Ovary (tissue), 9 donors: Measurements from ENCODE around the gene CDIPT. TPM values are rescaled to one million over a fixed set of nuclear protein-coding genes. Genes with fewer than 3 reads are reported as not detected.
"Not testable (repeated sequence)": the region's sequence is repeated elsewhere in the genome, so short reads cannot be mapped to it uniquely, and the experiment has no call there.

Experiments used
- DNase-seq, 5 donors: peaks; one replicate each; pipeline ENCODE4 v3.0.0-alpha.2; 2019 to 2020
- H3K27ac ChIP-seq, 2 donors: fragments of 200-600 bp; one replicate each; pipeline versions ENCODE4 v1.5.1 to v1.8.0; 2019 to 2022
- H3K27me3 ChIP-seq: fragments of 200-600 bp; one replicate; pipeline ENCODE4 v1.8.0; 2022
- H3K36me3 ChIP-seq: fragments of 200-600 bp; sonication (generic); one replicate; pipeline ENCODE4 v1.5.1; 2019
- H3K4me1 ChIP-seq: one replicate; pipeline ENCODE4 v1.8.1; 2013; ENCODE audit warnings: mild to moderate bottlenecking, moderate library complexity; ENCODE audit not compliant: insufficient read depth
- H3K4me3 ChIP-seq: fragments of 200-600 bp; sonication (generic); one replicate; pipeline ENCODE4 v1.5.1; 2017
- H3K9me3 ChIP-seq, 2 donors: fragments of 200-600 bp in 1 of 2; sonication (generic) in 1 of 2; one replicate each; pipeline versions ENCODE4 v1.5.1 to v1.8.1; 2013 to 2019; ENCODE audit warnings: mild to moderate bottlenecking in 1 of 2, moderate library complexity in 1 of 2
- CTCF ChIP-seq, 3 donors: fragments of 450-650 bp in 2 of 3; fragments of 200-600 bp in 1 of 3; IDR thresholded peaks; one replicate each; pipeline versions ENCODE4 v1.5.1 to v1.8.0; 2016 to 2022; ENCODE audit warnings: antibody characterized with exemption in 3 of 3, mild to moderate bottlenecking in 1 of 3
- EP300 ChIP-seq: sonication (generic); formaldehyde crosslinking; IDR thresholded peaks from one replicate; pipeline ENCODE4 v1.6.1; 2017; ENCODE audit warnings: antibody characterized with exemption
- POLR2A ChIP-seq: fragments of 450-650 bp; IDR thresholded peaks from one replicate; pipeline ENCODE4 v1.6.1; 2017; ENCODE audit warnings: antibody characterized with exemption, mild to moderate bottlenecking, moderate library complexity
- WGBS, 3 donors: extraction: QIAGEN DNeasy Blood & Tissue Kit in 1 of 3; methylation state at CpG; one replicate each; pipeline versions ENCODE4 v1.1.5 to v1.1.7; 2013 to 2017; 5-methylcytosine and 5-hydroxymethylcytosine counted together
- intact Hi-C, 4 donors: fragments of 100-400 bp; cut with DNase I; formaldehyde crosslinking; loops; one replicate each; pipeline versions ENCODE4 v1.11.0 to v1.15.1; 2022 to 2023
- polyA plus RNA-seq, 2 donors: library from polyadenylated mRNA; stranded (reverse); fragments of 200-250 nt in 1 of 2; fragments of 350-450 nt in 1 of 2; fragmentation: Illumina TruSeq in 1 of 2; extraction: RNeasy Lipid Tissue Mini Kit (QIAGEN cat#74804) in 1 of 2; gene quantifications; one replicate each; pipeline ENCODE4 v1.2.3, GENCODE V29; 2013 to 2014
- total RNA-seq, 7 donors: library from RNA; depleted of rRNA in 2 of 7; stranded (reverse); fragments of >200 nt in 2 of 7; fragmentation: NEBNext Ultra II Directional in 3 of 7; extraction: Animal tissue kit (Norgen Biotek cat#: 25700) in 3 of 7; gene quantifications; one replicate each; pipeline versions ENCODE4 v1.1.0 to v1.2.4, GENCODE V29; 2016 to 2023
- donor health status: DM: no; HTN: no; CAD: no; lungs with moderate emphysema.
- donor health status: DM: no; HTN: no; CAD: no.
- donor health status: Bipolar disorder and iron deficiency.
- donor health status: DM: yes; HTN: yes; CAD: no.
- donor health status: DM: no; HTN: no; CAD: no.
- donor health status: DM: yes; HTN: yes; CAD: no.

The CDIPT gene
- total and polyA plus RNA-seq, 9 donors, result 47.6 to 145 (median 110) TPM

GRCh38 chr16:29876594-29877249, 13.7 kb upstream of the CDIPT start:
- intact Hi-C loops, result no loop called here
- no peaks in the 10 kb centered on the region for H3K36me3 ChIP-seq
- TF ChIP-seq EP300 (no peak), POLR2A (no peak)
- H3K27me3 ChIP-seq, result no peaks in the 10 kb centered on the region
- DNase-seq, result no peak
- H3K4me3 ChIP-seq, result no peak overlapping the region
- 30 to 37% (median 32%) methylated on average over 44 to 45 of the region's 45 CpGs for WGBS, 3 donors
- no peaks in the 10 kb centered on the region for H3K9me3 ChIP-seq
- H3K27ac ChIP-seq, result no peak overlapping the region
- H3K4me1 ChIP-seq, result no peaks in the 10 kb centered on the region

GRCh38 chr16:29876217-29876593, 13.2 kb upstream of the CDIPT start:
- DNase-seq, result no peak
- Histone ChIP-seq H3K27me3 (no peaks in the 10 kb centered on the region), H3K9me3 (no peaks in the 10 kb centered on the region), H3K27ac (no peak overlapping the region), H3K36me3 (no peaks in the 10 kb centered on the region), H3K4me3 (no peak overlapping the region), H3K4me1 (no peaks in the 10 kb centered on the region)
- TF ChIP-seq POLR2A, result no peak
- no peak for TF ChIP-seq EP300
- no peak for TF ChIP-seq CTCF (IDR thresholded peaks at IDR 0.05)
- intact Hi-C loops, result no loop called here
- WGBS, 3 donors, result 64 to 67% (median 65%) methylated on average over 18 of the region's 18 CpGs

- DNase-seq, result no peak
- Histone ChIP-seq H3K4me3 (no peak overlapping the region), H3K36me3 (no peaks in the 10 kb centered on the region), H3K27me3 (no peaks in the 10 kb centered on the region), H3K4me1 (no peaks in the 10 kb centered on the region), H3K9me3 (no peaks in the 10 kb centered on the region), H3K27ac (no peak overlapping the region)
- TF ChIP-seq CTCF (IDR thresholded peaks at IDR 0.05) (no peak), EP300 (no peak), POLR2A (no peak)
- intact Hi-C loops, result no loop called here
- 91 to 95% (median 92%) methylated on average over 6 of the region's 6 CpGs for WGBS, 3 donors
Measured at GRCh38 chr16:29875206-29875605, 12.2 kb upstream of the CDIPT start.

GRCh38 chr16:29873319-29873718, 10.3 kb upstream of the CDIPT start:
- Histone ChIP-seq H3K27ac (no peak overlapping the region), H3K4me1 (no peaks in the 10 kb centered on the region), H3K36me3 (no peaks in the 10 kb centered on the region), H3K9me3 (no peaks in the 10 kb centered on the region), H3K4me3 (no peak overlapping the region), H3K27me3 (no peaks in the 10 kb centered on the region)
- TF ChIP-seq POLR2A (no peak), EP300 (no peak), CTCF (IDR thresholded peaks at IDR 0.05) (no peak)
- WGBS, 3 donors, result 92 to 93% (median 92%) methylated on average over 23 to 26 of the region's 26 CpGs
- intact Hi-C loops, result loop anchor here in 1 of 4 donors (5.0 kb wide), 1 partner anchor 39 kb away; no protein-coding TSS in a partner anchor
- DNase-seq, result no peak

- intact Hi-C loops, result loop anchor here in 1 of 4 donors (5.0 kb wide), 1 partner anchor 40 kb away; no protein-coding TSS in a partner anchor
- Histone ChIP-seq H3K4me3 (no peak overlapping the region), H3K36me3 (no peaks in the 10 kb centered on the region), H3K4me1 (no peaks in the 10 kb centered on the region), H3K27ac (no peak overlapping the region), H3K27me3 (no peaks in the 10 kb centered on the region), H3K9me3 (no peaks in the 10 kb centered on the region)
- TF ChIP-seq CTCF (IDR thresholded peaks at IDR 0.05) (no peak), EP300 (no peak), POLR2A (no peak)
- DNase-seq, result no peak
- 92 to 94% (median 93%) methylated on average over 16 of the region's 16 CpGs for WGBS, 3 donors
Measured at GRCh38 chr16:29871822-29872546, 9.0 kb upstream of the CDIPT start.

GRCh38 chr16:29869067-29869466, 6.0 kb upstream of the CDIPT start:
- intact Hi-C loops, result loop anchor here in 1 of 4 donors (10.0 kb wide), 1 partner anchor 136 kb away; no protein-coding TSS in a partner anchor
- not testable (repeated sequence) for H3K27ac ChIP-seq, H3K4me3 ChIP-seq, DNase-seq, H3K9me3 ChIP-seq, H3K36me3 ChIP-seq, H3K4me1 ChIP-seq, H3K27me3 ChIP-seq
- WGBS, 3 donors, result 86 to 88% (median 88%) methylated on average over 8 of the region's 8 CpGs
